ENCODE measurements around the gene NBEA.

The NBEA gene

GRCh38 chr13:35524171-35524570, 582.1 kb downstream of the NBEA start:
- FAIRE-seq, result no peak

- FAIRE-seq, result no peak
Measured at GRCh38 chr13:35526577-35526976, 584.5 kb downstream of the NBEA start.

GRCh38 chr13:35527451-35527850, 585.4 kb downstream of the NBEA start:
- no peak for FAIRE-seq

GRCh38 chr13:35530147-35530546, 588.1 kb downstream of the NBEA start:
- FAIRE-seq, result no peak

- FAIRE-seq, result no peak
Measured at GRCh38 chr13:35530581-35530980, 588.5 kb downstream of the NBEA start.

GRCh38 chr13:35531526-35531925, 589.5 kb downstream of the NBEA start:
- no peak for FAIRE-seq

- FAIRE-seq, result no peak
Measured at GRCh38 chr13:35534343-35534742, 592.3 kb downstream of the NBEA start.

GRCh38 chr13:35548790-35549189, 606.7 kb downstream of the NBEA start:
- no peak for FAIRE-seq

- no peak for FAIRE-seq
Measured at GRCh38 chr13:35549481-35549880, 607.4 kb downstream of the NBEA start.

GRCh38 chr13:35552172-35552844, 610.2 kb downstream of the NBEA start:
- FAIRE-seq, result no peak

GRCh38 chr13:35554972-35555623, 613.0 kb downstream of the NBEA start:
- FAIRE-seq, result no peak

GRCh38 chr13:35557475-35557874, 615.4 kb downstream of the NBEA start:
- no peak for FAIRE-seq

GRCh38 chr13:35561540-35561939, 619.5 kb downstream of the NBEA start:
- no peak for FAIRE-seq

GRCh38 chr13:35565273-35565672, 623.2 kb downstream of the NBEA start:
- no peak for FAIRE-seq

GRCh38 chr13:35566340-35566739, 624.3 kb downstream of the NBEA start:
- no peak for FAIRE-seq

GRCh38 chr13:35567406-35567980, 625.4 kb downstream of the NBEA start:
- no peak for FAIRE-seq

- no peak for FAIRE-seq
Measured at GRCh38 chr13:35573639-35574038, 631.6 kb downstream of the NBEA start.

GRCh38 chr13:35592457-35592856, 650.4 kb downstream of the NBEA start:
- no peak for FAIRE-seq

- FAIRE-seq, result no peak
Measured at GRCh38 chr13:35593651-35594050, 651.6 kb downstream of the NBEA start.

- FAIRE-seq, result no peak
Measured at GRCh38 chr13:35594096-35594495, 652.0 kb downstream of the NBEA start.

GRCh38 chr13:35595181-35595580, 653.1 kb downstream of the NBEA start:
- no peak for FAIRE-seq

GRCh38 chr13:35596321-35597030, 654.4 kb downstream of the NBEA start:
- no peak for FAIRE-seq

- FAIRE-seq, result no peak
Measured at GRCh38 chr13:35597451-35597850, 655.4 kb downstream of the NBEA start.

GRCh38 chr13:35598233-35598632, 656.2 kb downstream of the NBEA start:
- no peak for FAIRE-seq

Data from colon (tissue), 2 donors.